ENCODE data around the gene KLHL5. TPM values are rescaled to one million over a fixed set of nuclear protein-coding genes. Genes with fewer than 3 reads are reported as not detected.

Gene KLHL5
- total and polyA plus RNA-seq, 9 of the 15 experiments (the other 6 are each of a cell fraction or from before 2014, with no cell fraction given): 8.0 to 30.8 (median 22.1) TPM

GRCh38 chr4:39097290-39097689 is 35.3 kb downstream of the KLHL5 start:
- ChIA-PET POLR2A (no interaction called here), CTCF (ENCODE audit: low intra/inter-chr PET ratio) (no interaction called here)
- no peak for ATAC-seq
- intact Hi-C loops (cut with micrococcal nuclease) (no loop called here), in situ Hi-C loops (cut with MboI) (no loop called here)
- H3K79me2 ChIP-seq (ENCODE audit: control insufficient read depth, insufficient read depth, low read length): no peaks in the 10 kb centered on the region
- no peaks in the 10 kb centered on the region for H3K27me3 ChIP-seq (ENCODE audit: control insufficient read depth in 2 of 2, insufficient read depth in 2 of 2, low read length in 2 of 2)
- H3K4me3 ChIP-seq: no peak overlapping the region
- H3K9ac ChIP-seq (ENCODE audit: insufficient read depth in 1 of 2, low read depth in 2 of 2, low read length in 2 of 2): no peak overlapping the region
- FAIRE-seq: no peak
- H3K36me3 ChIP-seq (ENCODE audit: control insufficient read depth, insufficient read depth, low read length): no peaks in the 10 kb centered on the region
- no peak for DNase-seq (ENCODE audit: extremely low read depth in 1 of 4, low spot score in 3 of 4)
- no TSS peak for BruUV-seq (replicated peaks)
- no peak overlapping the region for H3K27ac ChIP-seq (ENCODE audit: extremely low read depth, low read depth, low read length)
- H4K20me1 ChIP-seq (replicated peaks; ENCODE audit: control insufficient read depth, insufficient read depth, low read length): no peaks in the 10 kb centered on the region
- H2AFZ ChIP-seq (ENCODE audit: low read depth, low read length): no peak overlapping the region
- no peaks in the 10 kb centered on the region for H3K4me1 ChIP-seq (replicated peaks in 1 of 2; ENCODE audit: control insufficient read depth in 2 of 2, insufficient read depth in 2 of 2, low read length in 2 of 2)
- 81% methylated on average over 5 of the region's 5 CpGs for WGBS (ENCODE audit: insufficient coverage, low coverage, missing lambda C conversion rate)
- H3K9me3 ChIP-seq (replicated peaks; ENCODE audit: control insufficient read depth, insufficient read depth, low read depth, low read length): no peaks in the 10 kb centered on the region
- H3K9me1 ChIP-seq (ENCODE audit: control insufficient read depth, insufficient read depth, low read length): no peaks in the 10 kb centered on the region
- no peak overlapping the region for H3K4me2 ChIP-seq (ENCODE audit: insufficient read depth, low read length)
- TF ChIP-seq FUS (optimal IDR thresholded peaks at IDR 0.05; ENCODE audit: low read depth, low read length) (no peak), HNRNPUL1 (IDR thresholded peaks at IDR 0.05; ENCODE audit: low read length) (no peak), MAFF (IDR thresholded peaks at IDR 0.05; ENCODE audit: low read length) (no peak), STAT5B (CRISPR knock-in tag; IDR thresholded peaks at IDR 0.05) (no peak), KDM4B (IDR thresholded peaks at IDR 0.05; ENCODE audit: borderline replicate concordance in 2 of 2, low read depth in 1 of 2) (no peak), HLTF (IDR thresholded peaks at IDR 0.05) (no peak), GATA2 (CRISPR knock-in tag; IDR thresholded peaks at IDR 0.05) (no peak), EP300 (IDR thresholded peaks at IDR 0.05; ENCODE audit: low read length) (no peak), NFRKB (IDR thresholded peaks at IDR 0.05; ENCODE audit: low read depth) (no peak), ZKSCAN3 (CRISPR knock-in tag; IDR thresholded peaks at IDR 0.05) (no peak), ZNF23 (CRISPR knock-in tag; IDR thresholded peaks at IDR 0.05) (no peak), EHMT2 (IDR thresholded peaks at IDR 0.05) (no peak), ZNF143 (CRISPR knock-in tag; IDR thresholded peaks at IDR 0.05) (no peak), KDM1A (IDR thresholded peaks at IDR 0.05) (no peak), PRPF4 (IDR thresholded peaks at IDR 0.05; ENCODE audit: insufficient read depth, low read depth, low read length, poor library complexity, severe bottlenecking) (no peak), CREB1 (IDR thresholded peaks at IDR 0.05) (no peak), CREB1 (CRISPR knock-in tag; IDR thresholded peaks at IDR 0.05) (no peak)
- TF ChIP-seq, protein P1, sequence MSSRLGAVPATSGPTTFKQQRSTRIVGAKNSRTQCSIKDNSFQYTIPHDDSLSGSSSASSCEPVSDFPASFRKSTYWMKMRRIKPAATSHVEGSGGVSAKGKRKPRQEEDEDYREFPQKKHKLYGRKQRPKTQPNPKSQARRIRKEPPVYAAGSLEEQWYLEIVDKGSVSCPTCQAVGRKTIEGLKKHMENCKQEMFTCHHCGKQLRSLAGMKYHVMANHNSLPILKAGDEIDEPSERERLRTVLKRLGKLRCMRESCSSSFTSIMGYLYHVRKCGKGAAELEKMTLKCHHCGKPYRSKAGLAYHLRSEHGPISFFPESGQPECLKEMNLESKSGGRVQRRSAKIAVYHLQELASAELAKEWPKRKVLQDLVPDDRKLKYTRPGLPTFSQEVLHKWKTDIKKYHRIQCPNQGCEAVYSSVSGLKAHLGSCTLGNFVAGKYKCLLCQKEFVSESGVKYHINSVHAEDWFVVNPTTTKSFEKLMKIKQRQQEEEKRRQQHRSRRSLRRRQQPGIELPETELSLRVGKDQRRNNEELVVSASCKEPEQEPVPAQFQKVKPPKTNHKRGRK (tag; IDR thresholded peaks at IDR 0.05): no peak
- TF ChIP-seq, protein P2, sequence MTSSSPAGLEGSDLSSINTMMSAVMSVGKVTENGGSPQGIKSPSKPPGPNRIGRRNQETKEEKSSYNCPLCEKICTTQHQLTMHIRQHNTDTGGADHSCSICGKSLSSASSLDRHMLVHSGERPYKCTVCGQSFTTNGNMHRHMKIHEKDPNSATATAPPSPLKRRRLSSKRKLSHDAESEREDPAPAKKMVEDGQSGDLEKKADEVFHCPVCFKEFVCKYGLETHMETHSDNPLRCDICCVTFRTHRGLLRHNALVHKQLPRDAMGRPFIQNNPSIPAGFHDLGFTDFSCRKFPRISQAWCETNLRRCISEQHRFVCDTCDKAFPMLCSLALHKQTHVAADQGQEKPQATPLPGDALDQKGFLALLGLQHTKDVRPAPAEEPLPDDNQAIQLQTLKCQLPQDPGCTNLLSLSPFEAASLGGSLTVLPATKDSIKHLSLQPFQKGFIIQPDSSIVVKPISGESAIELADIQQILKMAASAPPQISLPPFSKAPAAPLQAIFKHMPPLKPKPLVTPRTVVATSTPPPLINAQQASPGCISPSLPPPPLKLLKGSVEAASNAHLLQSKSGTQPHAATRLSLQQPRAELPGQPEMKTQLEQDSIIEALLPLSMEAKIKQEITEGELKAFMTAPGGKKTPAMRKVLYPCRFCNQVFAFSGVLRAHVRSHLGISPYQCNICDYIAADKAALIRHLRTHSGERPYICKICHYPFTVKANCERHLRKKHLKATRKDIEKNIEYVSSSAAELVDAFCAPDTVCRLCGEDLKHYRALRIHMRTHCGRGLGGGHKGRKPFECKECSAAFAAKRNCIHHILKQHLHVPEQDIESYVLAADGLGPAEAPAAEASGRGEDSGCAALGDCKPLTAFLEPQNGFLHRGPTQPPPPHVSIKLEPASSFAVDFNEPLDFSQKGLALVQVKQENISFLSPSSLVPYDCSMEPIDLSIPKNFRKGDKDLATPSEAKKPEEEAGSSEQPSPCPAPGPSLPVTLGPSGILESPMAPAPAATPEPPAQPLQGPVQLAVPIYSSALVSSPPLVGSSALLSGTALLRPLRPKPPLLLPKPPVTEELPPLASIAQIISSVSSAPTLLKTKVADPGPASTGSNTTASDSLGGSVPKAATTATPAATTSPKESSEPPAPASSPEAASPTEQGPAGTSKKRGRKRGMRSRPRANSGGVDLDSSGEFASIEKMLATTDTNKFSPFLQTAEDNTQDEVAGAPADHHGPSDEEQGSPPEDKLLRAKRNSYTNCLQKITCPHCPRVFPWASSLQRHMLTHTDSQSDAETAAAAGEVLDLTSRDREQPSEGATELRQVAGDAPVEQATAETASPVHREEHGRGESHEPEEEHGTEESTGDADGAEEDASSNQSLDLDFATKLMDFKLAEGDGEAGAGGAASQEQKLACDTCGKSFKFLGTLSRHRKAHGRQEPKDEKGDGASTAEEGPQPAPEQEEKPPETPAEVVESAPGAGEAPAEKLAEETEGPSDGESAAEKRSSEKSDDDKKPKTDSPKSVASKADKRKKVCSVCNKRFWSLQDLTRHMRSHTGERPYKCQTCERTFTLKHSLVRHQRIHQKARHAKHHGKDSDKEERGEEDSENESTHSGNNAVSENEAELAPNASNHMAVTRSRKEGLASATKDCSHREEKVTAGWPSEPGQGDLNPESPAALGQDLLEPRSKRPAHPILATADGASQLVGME (CRISPR knock-in tag; IDR thresholded peaks at IDR 0.05): no peak
